A549 treated with CORT108297 at 1 μM for 4 hours (cell line): ENCODE measurements around the gene SLC1A5. TPM values are rescaled to one million over a fixed set of nuclear protein-coding genes. Genes with fewer than 3 reads are reported as not detected.

Experiments used
- total RNA-seq: library from RNA; stranded (reverse); fragments of 200-300 nt; extraction: Qiagen RNA extraction; gene quantifications from 5 replicates; pipeline ENCODE4 v1.2.3, GENCODE V29; 2022

SLC1A5 gene
- total RNA-seq, result 235 to 281 TPM (median 252 TPM) in 5 replicates

GRCh38 chr19:46788262-46788967, at the start of gene SLC1A5:
SLC1A5 (minus strand) TSS chr19:46788594; CDS start chr19:46787965, 629 bp downstream.

DNA sequence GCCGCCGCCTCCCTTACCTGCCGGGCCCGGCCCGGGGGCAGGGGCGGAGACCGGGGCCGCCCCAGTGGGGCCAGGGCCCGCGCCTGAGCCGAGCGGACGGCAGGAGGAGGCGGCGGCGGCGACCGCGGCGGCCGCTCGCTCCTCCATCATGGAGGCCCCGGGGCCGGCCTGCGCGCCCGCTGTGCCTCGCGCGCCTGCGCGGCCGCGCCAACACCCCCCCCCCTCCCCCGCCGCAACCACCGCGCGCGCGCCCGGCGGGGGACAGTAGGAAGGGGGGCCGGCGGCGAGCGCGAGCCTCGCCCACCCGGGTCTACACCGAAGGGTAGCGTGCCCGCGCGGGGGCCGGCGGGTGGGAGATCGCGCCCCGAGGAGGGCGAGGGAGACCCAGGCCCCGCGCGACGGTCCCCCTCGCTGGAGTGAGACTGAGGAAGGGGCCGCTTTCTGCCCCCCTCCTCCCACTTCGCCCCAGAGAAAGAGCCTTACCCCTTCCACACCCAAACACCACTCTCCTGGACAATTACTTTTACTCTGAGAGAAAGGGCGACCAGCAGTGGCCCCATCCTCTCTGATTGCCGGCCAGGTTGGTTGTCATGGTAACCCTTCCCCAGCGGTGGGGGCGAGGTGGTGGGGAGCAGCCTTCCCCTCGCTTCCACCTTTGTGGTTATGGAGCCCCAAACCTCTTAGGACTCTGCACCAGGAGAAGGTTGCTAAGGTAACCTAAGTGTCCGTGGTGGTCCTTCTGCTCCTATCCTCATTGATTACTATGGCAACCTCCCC, 41.9 kb downstream of the SLC1A5 start, which contains the start of gene STRN4:
STRN4 (minus strand) TSS at position 170 of the 777 bp plus-strand sequence; CDS start at position 150, 20 bp downstream.

GRCh38 chr19:46745521-46746280, 42.7 kb downstream of the SLC1A5 start, which contains the start of gene FKRP:
FKRP (plus strand) TSS chr19:46746057; CDS start chr19:46755451, 9,394 bp downstream.

Other genes with a start within 250 kb of the SLC1A5 start
- gene CALM3, start 187.3 kb downstream of the SLC1A5 start, total RNA-seq, result 206 to 253 TPM (median 241 TPM) in 5 replicates
- 0.08 to 0.22 TPM (median 0.09 TPM) in 3 of 5 replicates, not detected in the others for gene PTGIR, start 163.5 kb downstream of the SLC1A5 start, total RNA-seq
- not detected in 5 replicates for gene GNG8, start 152.4 kb downstream of the SLC1A5 start, total RNA-seq
- gene DACT3, start 127.4 kb downstream of the SLC1A5 start, total RNA-seq, result 0.29 to 0.39 TPM (median 0.31 TPM) in 5 replicates
- gene PRKD2, start 71.5 kb downstream of the SLC1A5 start, total RNA-seq, result 24.2 to 34.1 TPM (median 30.3 TPM) in 5 replicates
- gene FKRP, start 42.5 kb downstream of the SLC1A5 start, total RNA-seq, result 16.7 to 22.8 TPM (median 21.0 TPM) in 5 replicates
- gene STRN4, start 42.1 kb downstream of the SLC1A5 start, total RNA-seq, result 70.2 to 98.6 TPM (median 92.3 TPM) in 5 replicates
- 232 to 329 TPM (median 314 TPM) in 5 replicates for gene AP2S1, start 62.3 kb upstream of the SLC1A5 start, total RNA-seq
- gene ARHGAP35, start 72.4 kb upstream of the SLC1A5 start, total RNA-seq, result 23.0 to 30.9 TPM (median 29.0 TPM) in 5 replicates
- gene NPAS1, start 231.2 kb upstream of the SLC1A5 start, total RNA-seq, result 5.3 to 8.6 TPM (median 6.4 TPM) in 5 replicates